ENCODE measurements around the gene ANKZF1.

Gene ANKZF1

DNA sequence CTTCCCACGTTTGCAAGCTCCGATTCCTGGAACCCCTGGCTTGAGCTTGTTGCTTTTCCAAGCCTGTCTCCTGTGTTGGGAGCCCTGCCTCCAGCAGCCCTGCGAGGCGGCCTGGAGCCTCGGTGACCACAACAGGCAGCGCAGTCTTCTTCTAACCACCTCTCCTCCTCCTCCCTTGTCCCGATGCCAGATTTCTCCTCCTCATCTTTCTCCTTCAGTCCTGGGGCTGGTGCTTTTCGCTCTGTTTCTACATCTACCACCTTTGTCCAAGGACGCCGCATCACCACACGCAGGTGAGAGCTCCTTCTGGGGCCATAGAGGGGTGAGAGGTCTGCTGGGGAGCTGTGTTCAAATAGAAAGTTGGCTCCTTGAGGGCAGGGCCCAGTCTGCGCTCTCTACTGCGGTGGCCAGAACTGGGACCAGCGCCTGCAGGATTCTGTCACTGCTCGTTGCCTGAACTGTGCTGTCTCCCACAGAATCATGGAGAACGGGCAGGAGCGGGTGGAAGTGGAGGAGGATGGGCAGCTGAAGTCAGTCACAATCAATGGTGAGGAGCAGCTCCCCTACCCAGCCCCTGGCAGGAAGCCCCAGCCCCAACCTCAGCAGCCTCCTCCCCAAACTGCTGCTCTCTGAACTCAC is 53.5 kb downstream of the ANKZF1 start:
- no peak for DNase-seq

DNA sequence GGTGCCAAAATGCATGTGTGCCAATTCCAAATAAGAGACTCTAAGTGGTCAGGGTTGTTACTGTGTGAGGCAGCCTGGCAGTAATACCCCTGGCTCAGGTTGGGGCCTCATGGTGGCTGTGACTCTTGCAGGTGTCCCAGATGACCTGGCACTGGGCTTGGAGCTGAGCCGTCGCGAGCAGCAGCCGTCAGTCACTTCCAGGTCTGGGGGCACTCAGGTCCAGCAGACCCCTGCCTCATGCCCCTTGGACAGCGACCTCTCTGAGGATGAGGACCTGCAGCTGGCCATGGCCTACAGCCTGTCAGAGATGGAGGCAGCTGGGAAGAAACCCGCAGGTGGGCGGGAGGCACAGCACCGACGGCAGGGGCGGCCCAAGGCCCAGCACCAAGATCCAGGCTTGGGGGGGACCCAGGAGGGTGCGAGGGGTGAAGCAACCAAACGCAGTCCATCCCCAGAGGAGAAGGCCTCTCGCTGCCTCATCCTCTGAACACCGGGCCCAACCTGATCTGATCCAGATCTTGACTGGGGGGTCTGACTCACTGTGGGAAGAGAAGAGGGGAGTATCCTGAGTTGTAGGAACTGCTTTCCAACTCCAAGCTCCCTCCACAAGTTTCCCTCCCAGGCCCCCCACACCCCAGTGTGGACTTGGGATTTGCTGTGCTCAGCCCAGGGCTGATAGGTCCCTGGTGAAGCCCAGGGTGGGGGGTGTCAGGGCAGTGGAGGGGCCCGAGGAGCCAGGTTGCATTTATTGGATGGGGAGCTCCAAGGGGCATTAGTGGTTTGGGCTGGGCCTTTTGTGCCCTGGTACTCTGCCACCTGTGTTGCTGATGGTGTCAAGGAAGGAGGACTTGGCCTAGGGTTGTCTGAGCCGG is 55.1 kb downstream of the ANKZF1 start:
- no peak for DNase-seq

DNA sequence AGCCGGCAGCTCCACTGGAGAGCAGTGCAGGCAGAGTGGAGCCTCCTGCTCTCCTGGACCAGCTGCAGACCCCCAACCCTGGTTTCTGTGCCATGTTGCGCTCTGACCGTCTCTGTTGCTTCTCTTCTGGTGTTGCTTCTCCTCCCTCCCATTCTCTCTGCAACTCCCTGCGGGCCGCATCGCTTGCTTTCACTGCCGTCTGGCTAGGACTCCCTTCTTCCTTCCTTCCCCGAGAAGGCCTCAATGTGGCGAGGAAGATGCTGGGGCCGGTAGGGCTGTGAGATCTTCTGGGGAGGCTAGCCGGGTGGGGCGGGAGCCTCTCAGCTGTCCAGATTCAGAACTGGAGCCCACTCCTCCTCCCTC is 55.7 kb downstream of the ANKZF1 start:
- DNase-seq: no peak

DNA sequence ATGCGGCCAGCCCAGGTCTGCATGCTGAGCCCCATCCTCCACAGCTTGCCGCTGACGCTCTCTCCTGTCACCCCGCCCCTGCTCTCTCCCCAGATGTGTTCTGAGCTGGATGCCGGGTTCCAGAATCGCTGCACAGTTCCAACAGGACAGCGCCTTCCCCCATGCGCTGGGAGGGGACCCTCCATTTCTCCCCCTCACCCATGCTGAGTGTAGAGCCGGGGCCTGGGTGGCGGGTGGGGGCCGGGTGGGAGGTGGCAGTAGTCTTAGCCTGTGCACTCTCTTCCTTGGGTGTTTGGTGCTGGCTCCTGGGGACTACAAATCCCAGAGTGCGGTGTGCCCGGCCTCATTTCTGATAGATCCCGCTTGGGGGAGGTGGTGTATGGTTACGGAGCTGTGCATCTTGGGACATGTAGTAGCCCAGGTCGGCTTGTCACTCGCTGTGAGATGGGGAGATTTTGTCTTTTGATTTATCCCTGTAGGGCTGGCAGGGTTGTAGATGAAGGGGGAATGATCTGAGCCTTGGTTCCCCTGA is 56.4 kb downstream of the ANKZF1 start:
- DNase-seq: peak; percentile 78
